NB4 (cell line): ENCODE measurements around the gene KRTAP15-1.
A peak's percentile ranks its signal among the peaks of the same experiment; 100 is the strongest.

Experiments
- DNase-seq: peaks from one replicate; pipeline ENCODE4 v3.0.0; 2010; ENCODE audit warnings: low read depth
- H3K4me3 ChIP-seq: one replicate; pipeline ENCODE4 v1.5.1; 2011; ENCODE audit warnings: mild to moderate bottlenecking, low read depth, low read length, moderate library complexity
- MYC ChIP-seq: IDR thresholded peaks from 2 replicates; pipeline ENCODE4 v1.6.1; 2011; ENCODE audit warnings: low read depth, low read length
- POLR2A ChIP-seq: IDR thresholded peaks from 2 replicates; pipeline ENCODE4 v1.6.1; 2011; ENCODE audit warnings: mild to moderate bottlenecking; ENCODE audit not compliant: insufficient read length; ENCODE audit errors: extremely low read depth
- TF ChIP-seq, protein P1 (sequence below): IDR thresholded peaks from one replicate; pipeline ENCODE4 v1.5.1; 2012; ENCODE audit warnings: low read depth, low read length
- TF ChIP-seq, protein P2 (sequence below): IDR thresholded peaks from 2 replicates; pipeline ENCODE4 v1.6.1; 2011; ENCODE audit warnings: low read depth, low read length

The KRTAP15-1 gene

DNA sequence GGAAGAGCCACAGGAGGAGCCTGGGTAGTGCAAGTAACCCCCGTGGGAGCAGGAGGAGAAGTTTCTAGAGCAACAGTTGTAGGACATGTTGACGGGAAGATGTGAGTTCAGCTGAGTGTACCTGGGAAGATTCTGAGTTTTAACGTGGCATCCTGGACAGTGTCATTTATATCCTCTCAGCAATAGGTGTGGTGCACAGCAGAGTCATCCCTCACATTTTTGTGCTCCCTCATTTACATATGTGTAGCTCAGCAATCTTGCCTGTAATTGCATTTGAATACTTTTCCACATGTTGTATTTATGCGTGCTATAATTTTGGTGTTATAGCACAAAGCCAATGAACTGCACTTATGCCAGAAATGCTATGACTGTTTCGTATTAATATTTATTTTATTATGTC lies 14.2 kb upstream of the KRTAP15-1 start, which contains the start of gene KRTAP13-3:
Gene KRTAP13-3, minus strand, starts transcription at position 101 of the 400 bp plus-strand sequence. Its CDS starts 14 bp downstream, at position 87.
- DNase-seq: no peak
- H3K4me3 ChIP-seq: no peak within 1 kb of the TSS
- TF ChIP-seq POLR2A (no peak), MYC (no peak)
- TF ChIP-seq, protein P1, sequence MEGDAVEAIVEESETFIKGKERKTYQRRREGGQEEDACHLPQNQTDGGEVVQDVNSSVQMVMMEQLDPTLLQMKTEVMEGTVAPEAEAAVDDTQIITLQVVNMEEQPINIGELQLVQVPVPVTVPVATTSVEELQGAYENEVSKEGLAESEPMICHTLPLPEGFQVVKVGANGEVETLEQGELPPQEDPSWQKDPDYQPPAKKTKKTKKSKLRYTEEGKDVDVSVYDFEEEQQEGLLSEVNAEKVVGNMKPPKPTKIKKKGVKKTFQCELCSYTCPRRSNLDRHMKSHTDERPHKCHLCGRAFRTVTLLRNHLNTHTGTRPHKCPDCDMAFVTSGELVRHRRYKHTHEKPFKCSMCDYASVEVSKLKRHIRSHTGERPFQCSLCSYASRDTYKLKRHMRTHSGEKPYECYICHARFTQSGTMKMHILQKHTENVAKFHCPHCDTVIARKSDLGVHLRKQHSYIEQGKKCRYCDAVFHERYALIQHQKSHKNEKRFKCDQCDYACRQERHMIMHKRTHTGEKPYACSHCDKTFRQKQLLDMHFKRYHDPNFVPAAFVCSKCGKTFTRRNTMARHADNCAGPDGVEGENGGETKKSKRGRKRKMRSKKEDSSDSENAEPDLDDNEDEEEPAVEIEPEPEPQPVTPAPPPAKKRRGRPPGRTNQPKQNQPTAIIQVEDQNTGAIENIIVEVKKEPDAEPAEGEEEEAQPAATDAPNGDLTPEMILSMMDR: no peak
- TF ChIP-seq, protein P2, sequence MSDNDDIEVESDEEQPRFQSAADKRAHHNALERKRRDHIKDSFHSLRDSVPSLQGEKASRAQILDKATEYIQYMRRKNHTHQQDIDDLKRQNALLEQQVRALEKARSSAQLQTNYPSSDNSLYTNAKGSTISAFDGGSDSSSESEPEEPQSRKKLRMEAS: no peak

- H3K4me3 ChIP-seq: no peak overlapping the region
- no peak for DNase-seq
- TF ChIP-seq, protein P1: no peak
- TF ChIP-seq POLR2A: no peak
- TF ChIP-seq, protein P2: no peak
- no peak for TF ChIP-seq MYC
These were observed 13.3 kb upstream of the KRTAP15-1 start for GRCh38 chr21:30426731-30427130.

GRCh38 chr21:30430170-30430655 lies 9.9 kb upstream of the KRTAP15-1 start, which contains the start of gene KRTAP13-4:
TSS of gene KRTAP13-4 (plus strand) at chr21:30430220. CDS start at chr21:30430276, 56 bp downstream.
- H3K4me3 ChIP-seq: no peak within 1 kb of the TSS
- no peak for DNase-seq
- TF ChIP-seq, protein P2: no peak
- no peak for TF ChIP-seq POLR2A

DNA sequence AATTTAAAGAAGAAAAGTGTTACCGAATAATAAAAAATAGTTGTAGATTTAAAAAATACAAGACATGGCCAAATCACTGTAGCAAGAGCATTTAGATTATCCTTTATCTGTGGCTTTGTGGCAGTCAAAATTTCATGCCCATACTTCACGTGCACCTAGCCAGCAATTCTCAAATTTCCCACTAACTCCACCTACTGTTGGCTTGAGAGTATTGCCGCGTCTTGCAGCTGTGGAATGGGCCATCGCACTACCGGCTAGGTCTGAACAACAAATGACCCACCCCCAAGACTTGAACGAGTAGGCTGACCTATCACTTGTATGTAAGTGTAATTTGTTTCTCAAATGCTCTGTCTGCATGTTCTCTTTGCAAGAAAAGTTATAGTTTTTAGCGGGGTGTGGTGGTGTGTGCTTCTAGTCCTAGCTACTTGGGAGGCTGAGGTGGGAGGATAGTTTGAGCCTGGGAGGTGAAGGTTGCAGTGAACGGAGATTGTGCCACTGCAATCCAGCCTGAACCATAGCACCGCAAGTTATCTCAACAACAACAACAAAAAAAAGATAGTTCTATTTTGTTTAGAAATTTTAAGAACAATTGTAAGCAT lies 5.9 kb upstream of the KRTAP15-1 start:
- peak; percentile 19; the same call in 1 of the 2 replicates for TF ChIP-seq MYC
- no peak for TF ChIP-seq POLR2A
- TF ChIP-seq, protein P2: no peak
- TF ChIP-seq, protein P1: peak; percentile 70
- no peak overlapping the region for H3K4me3 ChIP-seq
- DNase-seq: peak; percentile 51

- H3K4me3 ChIP-seq: no peak overlapping the region
- no peak for DNase-seq
- TF ChIP-seq, protein P1: no peak
- TF ChIP-seq MYC (no peak), POLR2A (no peak)
- TF ChIP-seq, protein P2: no peak
These were observed 3.0 kb upstream of the KRTAP15-1 start for GRCh38 chr21:30437010-30437565.

DNA sequence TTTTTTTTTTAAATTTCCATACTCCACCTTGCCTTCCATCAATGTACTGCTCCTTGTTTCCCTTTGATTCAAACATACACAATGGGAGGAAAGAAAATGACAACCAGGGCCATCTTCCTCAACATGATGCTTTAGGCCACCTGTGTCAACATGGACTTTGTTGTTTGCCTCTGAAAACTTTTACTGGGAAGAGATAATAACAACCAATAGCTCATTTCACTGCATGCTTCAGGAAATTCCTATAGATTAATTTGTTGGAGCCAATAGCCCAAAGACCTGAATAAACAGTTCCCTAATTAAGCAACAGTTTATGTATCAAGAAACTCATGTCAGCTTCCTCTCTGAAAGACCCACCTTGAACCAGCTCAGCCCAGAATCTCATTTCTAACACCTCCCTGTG lies 3.2 kb downstream of the KRTAP15-1 start:
- no peak overlapping the region for H3K4me3 ChIP-seq
- DNase-seq: no peak
- TF ChIP-seq MYC (no peak), POLR2A (no peak)
- TF ChIP-seq, protein P1: no peak
- TF ChIP-seq, protein P2: no peak
